B cell (primary cell): ENCODE results near the gene CENPN. TPM values are rescaled to one million over a fixed set of nuclear protein-coding genes. Genes with fewer than 3 reads are reported as not detected.

ENCODE experiments used
- ATAC-seq: fragments of 200-7000 bp; cut with Tn5 transposase; one replicate; pipeline ENCODE4 v1.10.0; 2021; ENCODE audit warnings: low read depth, mild to moderate bottlenecking, moderate number of reproducible peaks, moderate library complexity
- CTCF ChIA-PET: fragments of 350-600 bp; sonication (Branson Sonifier 250); formaldehyde crosslinking; loops from one replicate; lab custom pipeline; 2021; ENCODE audit warnings: antibody characterized with exemption, inconsistent platforms; lab: Charles Lee
- POLR2A ChIA-PET: fragments of 350-600 bp; sonication (Branson Sonifier 250); formaldehyde crosslinking; loops from one replicate; lab custom pipeline; 2021; ENCODE audit warnings: antibody characterized with exemption; lab: Charles Lee
- DNase-seq: peaks from one replicate; pipeline ENCODE4 v3.0.0; 2013
- H2AFZ ChIP-seq: 2 replicates; pipeline ENCODE4 v1.6.1; 2012; ENCODE audit warnings: mild to moderate bottlenecking, low read depth, low read length; ENCODE audit not compliant: insufficient read depth, poor library complexity, severe bottlenecking
- H3K27ac ChIP-seq, 2 donors: 1 replicate in 1 of 2; 2 replicates in 1 of 2; pipeline ENCODE4 v1.5.1; 2012 to 2013; ENCODE audit warnings: low read length in 2 of 2, mild to moderate bottlenecking in 2 of 2, moderate library complexity in 1 of 2
- H3K27me3 ChIP-seq, 4 experiments: fragments of 200-600 bp in 1 of 4; sonication (generic) in 1 of 4; replicated peaks in 1 of 4; 1 replicate in 2 of 4; 2 replicates in 2 of 4; pipeline versions ENCODE4 v1.6.1 to v1.7.0; 2013 to 2016; ENCODE audit warnings: low read length in 3 of 4, mild to moderate bottlenecking in 2 of 4, mixed read lengths in 1 of 4, moderate library complexity in 1 of 4; ENCODE audit not compliant: insufficient read depth in 4 of 4, control insufficient read depth in 3 of 4; ENCODE audit errors: control extremely low read depth in 1 of 4
- H3K36me3 ChIP-seq, 2 experiments: replicated peaks in 1 of 2; 1 replicate in 1 of 2; 2 replicates in 1 of 2; pipeline versions ENCODE4 v1.6.1 to v1.7.1; 2013; ENCODE audit warnings: low read length in 1 of 2; ENCODE audit not compliant: insufficient read depth in 2 of 2, control insufficient read depth in 1 of 2; ENCODE audit errors: control extremely low read depth in 1 of 2, extremely low read depth in 1 of 2
- H3K4me1 ChIP-seq, 2 donors: fragments of 200-600 bp in 1 of 2; sonication (generic) in 1 of 2; 1 replicate in 1 of 2; 2 replicates in 1 of 2; pipeline versions ENCODE4 v1.5.1 to v1.6.1; 2013 to 2017; ENCODE audit warnings: low read length in 2 of 2; ENCODE audit not compliant: control insufficient read depth in 2 of 2, insufficient read depth in 2 of 2
- H3K4me2 ChIP-seq: replicated peaks from 2 replicates; pipeline ENCODE3; 2012; ENCODE audit warnings: mild to moderate bottlenecking, low read depth, low read length; ENCODE audit not compliant: poor library complexity, severe bottlenecking
- H3K4me3 ChIP-seq, 5 experiments: fragments of 200-600 bp in 1 of 5; sonication (generic) in 1 of 5; 1 replicate in 3 of 5; 2 replicates in 2 of 5; pipeline versions ENCODE4 v1.5.1 to v1.7.0; 2011 to 2016; ENCODE audit warnings: low read length in 4 of 5, mild to moderate bottlenecking in 4 of 5, low read depth in 2 of 5, control low read depth in 1 of 5, moderate library complexity in 1 of 5; ENCODE audit not compliant: insufficient read depth in 1 of 5; ENCODE audit errors: control extremely low read depth in 1 of 5, extremely low read depth in 1 of 5
- H3K79me2 ChIP-seq: fragments of 200-600 bp; sonication (generic); one replicate; pipeline ENCODE4 v1.6.0; 2016; ENCODE audit warnings: low read length; ENCODE audit not compliant: control insufficient read depth, insufficient read depth
- H3K9ac ChIP-seq: fragments of 200-600 bp; sonication (generic); 2 replicates; pipeline ENCODE4 v1.6.1; 2017; ENCODE audit warnings: mild to moderate bottlenecking, low read length, moderate library complexity
- H3K9me3 ChIP-seq, 3 donors: one replicate each; pipeline versions ENCODE4 v1.6.1 to v1.7.1; 2013; ENCODE audit warnings: low read length in 2 of 3; ENCODE audit not compliant: control insufficient read depth in 2 of 3, insufficient read depth in 1 of 3; ENCODE audit errors: control extremely low read depth in 1 of 3
- H4K20me1 ChIP-seq: 2 replicates; pipeline ENCODE4 v1.6.0; 2012; ENCODE audit warnings: mild to moderate bottlenecking, low read length; ENCODE audit not compliant: insufficient read depth, control insufficient read depth, poor library complexity, severe bottlenecking
- H3K27ac Mint-ChIP-seq: one replicate; pipeline ENCODE4 v1.8.0; 2021; ENCODE audit warnings: mixed read lengths
- H3K27me3 Mint-ChIP-seq: one replicate; pipeline ENCODE4 v1.8.0; 2021; ENCODE audit warnings: mixed read lengths
- H3K4me1 Mint-ChIP-seq: one replicate; pipeline ENCODE4 v1.8.0; 2021; ENCODE audit warnings: mixed read lengths
- H3K4me3 Mint-ChIP-seq: one replicate; pipeline ENCODE4 v1.8.0; 2021; ENCODE audit warnings: mixed read lengths
- H3K9me3 Mint-ChIP-seq: one replicate; pipeline ENCODE4 v1.8.0; 2022; ENCODE audit warnings: mixed read lengths; ENCODE audit not compliant: insufficient read depth
- EZH2 ChIP-seq: IDR thresholded peaks from 2 replicates; pipeline ENCODE4 v1.6.1; 2012; ENCODE audit warnings: borderline replicate concordance, low read depth, mild to moderate bottlenecking, moderate library complexity, low read length; ENCODE audit not compliant: insufficient read depth, poor library complexity, severe bottlenecking
- WGBS: methylation state at CpG from one replicate; pipeline ENCODE4 v1.1.5; 2013; ENCODE audit warnings: missing lambda C conversion rate; ENCODE audit not compliant: insufficient coverage; 5-methylcytosine and 5-hydroxymethylcytosine counted together
- intact Hi-C: fragments of 100-400 bp; cut with micrococcal nuclease; formaldehyde crosslinking; loops from one replicate; pipeline ENCODE4 v1.10.0; 2022
- polyA plus RNA-seq: library from polyadenylated mRNA; depleted of rRNA; stranded (reverse); fragments of >200 nt; gene quantifications from 2 replicates; pipeline ENCODE4 v1.2.3, GENCODE V29; 2012
- total RNA-seq, 2 donors: library from RNA; stranded (reverse); fragments of 120-200 nt in 1 of 2; gene quantifications; 1 replicate in 1 of 2; 2 replicates in 1 of 2; pipeline versions ENCODE4 v1.2.3 to v1.2.4, GENCODE V29; 2013 to 2022
- TF ChIP-seq, protein P1 (sequence below): fragments of 200-600 bp; IDR thresholded peaks from one replicate; pipeline ENCODE4 v1.8.0; 2022; ENCODE audit warnings: antibody characterized with exemption, mild to moderate bottlenecking

The CENPN gene
- total and polyA plus RNA-seq, 2 donors (not counting 1 experiment from before 2014, with no cell fraction given) = 3.0 to 4.0 TPM

DNA sequence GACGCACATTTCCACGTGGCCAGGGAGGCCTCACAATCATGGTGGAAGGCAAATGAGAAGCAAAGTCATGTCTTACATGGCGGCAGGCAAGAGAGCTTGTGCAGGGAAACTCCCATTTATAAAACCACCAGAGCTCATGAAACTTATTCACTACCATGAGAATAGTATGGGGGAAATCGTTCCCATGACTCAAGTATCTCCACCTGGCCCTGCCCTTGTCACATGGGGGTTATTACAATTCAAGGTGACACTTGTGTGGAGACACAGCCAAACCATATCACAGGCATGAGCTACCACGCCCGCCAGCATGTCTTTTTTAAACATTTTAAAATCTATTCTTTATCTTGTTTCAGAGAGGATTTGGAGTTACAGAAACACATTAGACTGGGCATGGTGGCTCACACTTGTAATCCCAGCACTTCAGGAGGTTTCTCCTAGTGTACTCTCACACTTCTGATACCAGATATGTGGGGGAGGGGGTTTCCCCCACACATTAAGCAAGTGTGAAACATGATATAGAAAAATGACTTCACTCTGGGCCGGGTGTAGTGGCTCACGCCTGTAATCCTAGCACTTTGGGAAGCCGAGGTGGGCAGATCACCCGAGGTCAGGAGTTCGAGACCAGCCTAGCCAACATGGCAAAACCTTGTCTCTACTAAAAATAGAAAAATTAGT lies 23.1 kb downstream of the CENPN start:
- no peaks in the 10 kb centered on the region for H3K79me2 ChIP-seq
- H3K9ac ChIP-seq = no peak overlapping the region
- TF ChIP-seq, protein P1, sequence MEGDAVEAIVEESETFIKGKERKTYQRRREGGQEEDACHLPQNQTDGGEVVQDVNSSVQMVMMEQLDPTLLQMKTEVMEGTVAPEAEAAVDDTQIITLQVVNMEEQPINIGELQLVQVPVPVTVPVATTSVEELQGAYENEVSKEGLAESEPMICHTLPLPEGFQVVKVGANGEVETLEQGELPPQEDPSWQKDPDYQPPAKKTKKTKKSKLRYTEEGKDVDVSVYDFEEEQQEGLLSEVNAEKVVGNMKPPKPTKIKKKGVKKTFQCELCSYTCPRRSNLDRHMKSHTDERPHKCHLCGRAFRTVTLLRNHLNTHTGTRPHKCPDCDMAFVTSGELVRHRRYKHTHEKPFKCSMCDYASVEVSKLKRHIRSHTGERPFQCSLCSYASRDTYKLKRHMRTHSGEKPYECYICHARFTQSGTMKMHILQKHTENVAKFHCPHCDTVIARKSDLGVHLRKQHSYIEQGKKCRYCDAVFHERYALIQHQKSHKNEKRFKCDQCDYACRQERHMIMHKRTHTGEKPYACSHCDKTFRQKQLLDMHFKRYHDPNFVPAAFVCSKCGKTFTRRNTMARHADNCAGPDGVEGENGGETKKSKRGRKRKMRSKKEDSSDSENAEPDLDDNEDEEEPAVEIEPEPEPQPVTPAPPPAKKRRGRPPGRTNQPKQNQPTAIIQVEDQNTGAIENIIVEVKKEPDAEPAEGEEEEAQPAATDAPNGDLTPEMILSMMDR = no peak
- no peak for TF ChIP-seq EZH2
- peaks cover under 1% of the 10 kb centered on the region for H3K4me1 Mint-ChIP-seq
- no peaks in the 10 kb centered on the region for H3K9me3 ChIP-seq
- H3K27me3 Mint-ChIP-seq = no peaks in the 10 kb centered on the region
- ChIA-PET POLR2A (no interaction called here), CTCF (interaction anchor here (1.0 to 10.0 kb wide), 2 partner anchors 25 to 158 kb away, joined by 4 to 99 read pairs; partner anchors contain the start of genes CENPN and CMC2)
- H3K9me3 Mint-ChIP-seq = no peaks in the 10 kb centered on the region
- intact Hi-C loops = loop anchor here (10.0 kb wide), 1 partner anchor 285 kb away; the partner anchor contains the start of gene GAN
- H3K27ac Mint-ChIP-seq = no peak overlapping the region
- no peak overlapping the region for H3K4me2 ChIP-seq
- no peak overlapping the region for H3K4me3 ChIP-seq
- ATAC-seq (no peak), DNase-seq (no peak)
- no peak overlapping the region for H3K27ac ChIP-seq
- peaks cover 0 to 5% of the 10 kb centered on the region in 2 experiments for H3K36me3 ChIP-seq
- H3K27me3 ChIP-seq = no peaks in the 10 kb centered on the region
- H3K4me3 Mint-ChIP-seq = no peak overlapping the region
- no peaks in the 10 kb centered on the region for H3K4me1 ChIP-seq
- WGBS = 95% methylated on average over 6 of the region's 11 CpGs
- no peak overlapping the region for H2AFZ ChIP-seq
- no peaks in the 10 kb centered on the region for H4K20me1 ChIP-seq
